ENCODE measurements around the gene EI24. TPM values are rescaled to one million over a fixed set of nuclear protein-coding genes. Genes with fewer than 3 reads are reported as not detected.

Gene EI24
- total RNA-seq, 4 donors from 2014 or later, result 43.4 to 92.4 (median 51.2) TPM

GRCh38 chr11:125542709-125543108 is 26.6 kb upstream of the EI24 start:
- Histone ChIP-seq H3K4me3 (no peak overlapping the region), H3K36me3 (no peaks in the 10 kb centered on the region), H3K9me3 (peaks cover 0 to 10% (median 0%) of the 10 kb centered on the region in 4 donors), H3K4me1 (no peaks in the 10 kb centered on the region), H3K27me3 (no peaks in the 10 kb centered on the region), H3K27ac (no peak overlapping the region)
- no peak for DNase-seq
- no peak for TF ChIP-seq CTCF (IDR thresholded peaks at IDR 0.05)
- TF ChIP-seq POLR2A (IDR thresholded peaks at IDR 0.05), result no peak

- H3K36me3 ChIP-seq, result no peaks in the 10 kb centered on the region
- H3K4me1 ChIP-seq, result no peaks in the 10 kb centered on the region
- H3K9me3 ChIP-seq, result peaks cover 0 to 18% (median 7%) of the 10 kb centered on the region in 4 donors
- no peak overlapping the region for H3K4me3 ChIP-seq
- no peak for DNase-seq
- no peak overlapping the region for H3K27ac ChIP-seq
- TF ChIP-seq CTCF (IDR thresholded peaks at IDR 0.05) (no peak), POLR2A (IDR thresholded peaks at IDR 0.05) (no peak)
- no peaks in the 10 kb centered on the region for H3K27me3 ChIP-seq
Measured at GRCh38 chr11:125550780-125551179, 18.5 kb upstream of the EI24 start.

GRCh38 chr11:125551835-125552342 is 17.4 kb upstream of the EI24 start:
- Histone ChIP-seq H3K27ac (no peak overlapping the region), H3K4me3 (no peak overlapping the region), H3K9me3 (peaks cover 0 to 18% (median 7%) of the 10 kb centered on the region in 4 donors), H3K36me3 (no peaks in the 10 kb centered on the region), H3K4me1 (no peaks in the 10 kb centered on the region), H3K27me3 (no peaks in the 10 kb centered on the region)
- no peak for TF ChIP-seq CTCF (IDR thresholded peaks at IDR 0.05)
- no peak for TF ChIP-seq POLR2A (IDR thresholded peaks at IDR 0.05)
- no peak for DNase-seq

- Histone ChIP-seq H3K27me3 (no peaks in the 10 kb centered on the region), H3K36me3 (no peaks in the 10 kb centered on the region), H3K27ac (no peak overlapping the region), H3K9me3 (peaks cover 0 to 18% (median 7%) of the 10 kb centered on the region in 4 donors), H3K4me3 (no peak overlapping the region), H3K4me1 (no peaks in the 10 kb centered on the region)
- DNase-seq, result no peak
- TF ChIP-seq CTCF (IDR thresholded peaks at IDR 0.05) (no peak), POLR2A (IDR thresholded peaks at IDR 0.05) (no peak)
Measured at GRCh38 chr11:125552927-125553326, 16.4 kb upstream of the EI24 start.

GRCh38 chr11:125553357-125553756 is 15.9 kb upstream of the EI24 start:
- DNase-seq, result no peak
- no peaks in the 10 kb centered on the region for H3K36me3 ChIP-seq
- no peak overlapping the region for H3K4me3 ChIP-seq
- H3K27ac ChIP-seq, result no peak overlapping the region
- H3K4me1 ChIP-seq, result no peaks in the 10 kb centered on the region
- TF ChIP-seq POLR2A (IDR thresholded peaks at IDR 0.05), result no peak
- no peak for TF ChIP-seq CTCF (IDR thresholded peaks at IDR 0.05)
- H3K9me3 ChIP-seq, result peaks cover 0 to 18% (median 7%) of the 10 kb centered on the region in 4 donors
- H3K27me3 ChIP-seq, result no peaks in the 10 kb centered on the region

- no peak overlapping the region for H3K4me3 ChIP-seq
- DNase-seq, result no peak
- H3K27me3 ChIP-seq, result no peaks in the 10 kb centered on the region
- TF ChIP-seq POLR2A (IDR thresholded peaks at IDR 0.05) (no peak), CTCF (IDR thresholded peaks at IDR 0.05) (no peak)
- no peaks in the 10 kb centered on the region for H3K4me1 ChIP-seq
- H3K36me3 ChIP-seq, result no peaks in the 10 kb centered on the region
- H3K27ac ChIP-seq, result no peak overlapping the region
- peaks cover 0 to 18% (median 7%) of the 10 kb centered on the region in 4 donors for H3K9me3 ChIP-seq
Measured at GRCh38 chr11:125554038-125554437, 15.2 kb upstream of the EI24 start.

Data from Peyer's patch (tissue), 4 donors.